ENCODE results near the gene HOXC9.

HOXC9 gene

DNA sequence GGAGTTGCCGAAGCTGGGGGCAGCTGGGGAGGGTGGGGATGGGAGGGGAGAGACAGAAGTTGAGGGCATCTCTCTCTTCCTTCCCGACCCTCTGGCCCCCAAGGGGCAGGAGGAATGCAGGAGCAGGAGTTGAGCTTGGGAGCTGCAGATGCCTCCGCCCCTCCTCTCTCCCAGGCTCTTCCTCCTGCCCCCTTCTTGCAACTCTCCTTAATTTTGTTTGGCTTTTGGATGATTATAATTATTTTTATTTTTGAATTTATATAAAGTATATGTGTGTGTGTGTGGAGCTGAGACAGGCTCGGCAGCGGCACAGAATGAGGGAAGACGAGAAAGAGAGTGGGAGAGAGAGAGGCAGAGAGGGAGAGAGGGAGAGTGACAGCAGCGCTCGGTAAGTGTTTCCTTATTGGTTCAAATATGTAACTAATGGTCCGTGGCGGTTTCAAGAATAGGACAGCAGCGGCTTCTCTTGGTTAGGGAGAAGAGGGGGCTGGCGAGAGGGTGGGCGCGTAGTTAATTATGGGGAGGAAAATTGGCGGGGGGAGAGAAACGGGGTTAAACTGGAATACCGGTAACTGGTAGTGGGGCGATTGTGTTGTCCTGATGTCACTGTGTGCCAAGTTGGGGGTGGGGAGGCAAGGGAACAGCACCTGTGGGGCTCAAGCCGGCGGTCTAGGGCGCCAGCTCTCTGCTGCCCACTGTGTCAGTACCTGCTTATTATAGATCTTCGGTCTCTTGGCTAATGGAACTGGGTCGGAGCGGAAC is 17.2 kb downstream of the HOXC9 start:
- no peak for DNase-seq

DNA sequence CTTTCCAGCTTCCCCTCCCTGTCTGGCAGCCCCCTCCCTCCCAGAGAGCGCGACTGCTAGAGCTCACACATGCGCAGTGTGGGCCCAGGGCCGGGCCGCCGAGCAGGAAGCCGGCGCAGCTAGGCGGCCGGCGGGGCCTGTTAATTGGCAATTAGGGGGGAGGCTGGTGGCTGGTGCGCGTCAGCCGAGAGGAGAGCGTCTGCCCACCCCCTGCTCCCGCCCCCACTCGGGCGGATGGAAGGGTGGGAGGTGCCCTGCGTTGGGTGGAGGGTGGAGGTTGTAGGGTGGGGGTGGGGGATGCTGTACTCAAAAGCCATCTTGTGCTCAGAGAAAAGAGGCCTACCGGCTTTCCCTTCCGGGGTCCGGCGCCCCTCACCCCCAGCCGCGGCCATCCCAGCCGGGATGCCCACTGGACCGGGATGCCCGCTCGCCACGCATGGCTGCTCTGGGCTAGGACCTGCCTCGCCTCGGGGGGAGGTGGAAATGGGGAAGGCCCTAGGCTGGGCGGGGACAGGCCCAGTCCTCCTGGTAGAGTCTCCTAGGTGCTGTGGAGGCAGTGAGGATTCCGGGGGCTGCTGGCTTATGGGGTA is 18.0 kb downstream of the HOXC9 start:
- peak; percentile 14 for DNase-seq

DNA sequence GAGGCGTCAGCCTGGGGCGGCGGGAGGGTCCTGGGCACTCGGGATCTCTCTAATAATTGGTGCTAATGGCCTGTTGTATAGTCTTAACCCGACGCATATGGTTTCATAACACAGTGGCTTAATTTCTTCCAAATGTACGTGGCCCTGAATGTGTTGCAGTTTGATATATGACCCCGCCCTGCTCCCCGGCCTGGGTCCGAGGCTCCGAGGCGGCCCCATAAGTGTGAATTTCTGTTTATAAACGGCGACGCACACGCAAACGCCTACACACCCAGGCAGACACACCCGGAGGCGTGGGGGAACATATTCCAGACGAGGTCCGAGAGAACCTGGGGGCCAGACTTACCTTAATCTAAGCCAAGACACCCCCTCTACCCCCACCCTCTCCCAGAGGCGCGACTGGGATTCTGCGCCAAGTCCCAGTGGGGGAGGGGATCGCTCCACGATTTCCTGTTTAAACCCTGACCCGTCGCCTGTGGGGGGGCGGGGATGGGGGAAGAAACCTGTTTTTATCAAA is 18.6 kb downstream of the HOXC9 start:
- DNase-seq: no peak

GRCh38 chr12:54019091-54019811 is 19.3 kb downstream of the HOXC9 start:
- DNase-seq: no peak

GRCh38 chr12:54019924-54020590 is 20.1 kb downstream of the HOXC9 start:
- DNase-seq: no peak

GRCh38 chr12:54020591-54021405 is 20.8 kb downstream of the HOXC9 start:
- no peak for DNase-seq

GRCh38 chr12:54021432-54022013 is 21.6 kb downstream of the HOXC9 start:
- no peak for DNase-seq

- DNase-seq: no peak
Measured at GRCh38 chr12:54022960-54023884, 23.3 kb downstream of the HOXC9 start.

DNA sequence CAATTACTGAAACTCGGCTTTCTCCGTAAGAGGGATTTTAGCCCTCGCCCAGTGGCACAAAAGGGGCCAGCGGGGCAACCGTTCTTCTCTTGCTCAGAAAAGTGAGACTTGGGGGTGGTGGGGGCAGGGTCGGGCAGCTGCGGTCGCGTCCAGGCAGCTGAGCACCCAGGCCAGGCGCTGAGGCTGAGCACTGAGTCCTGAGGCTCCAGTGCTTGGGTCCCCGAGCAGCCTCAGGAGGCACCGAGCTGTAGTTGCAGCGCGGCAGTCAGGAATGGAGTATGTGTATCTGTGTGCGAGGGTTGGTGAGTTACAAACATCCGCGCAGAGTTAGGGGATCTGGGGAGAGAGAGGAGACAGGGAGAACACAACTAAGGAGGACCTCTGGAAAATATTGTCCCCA is 24.2 kb downstream of the HOXC9 start:
- no peak for DNase-seq

GRCh38 chr12:54024581-54025305 is 24.8 kb downstream of the HOXC9 start:
- DNase-seq: no peak

GRCh38 chr12:54025499-54026405 is 25.8 kb downstream of the HOXC9 start:
- no peak for DNase-seq

GRCh38 chr12:54026640-54027441 is 26.9 kb downstream of the HOXC9 start:
- DNase-seq: no peak

DNA sequence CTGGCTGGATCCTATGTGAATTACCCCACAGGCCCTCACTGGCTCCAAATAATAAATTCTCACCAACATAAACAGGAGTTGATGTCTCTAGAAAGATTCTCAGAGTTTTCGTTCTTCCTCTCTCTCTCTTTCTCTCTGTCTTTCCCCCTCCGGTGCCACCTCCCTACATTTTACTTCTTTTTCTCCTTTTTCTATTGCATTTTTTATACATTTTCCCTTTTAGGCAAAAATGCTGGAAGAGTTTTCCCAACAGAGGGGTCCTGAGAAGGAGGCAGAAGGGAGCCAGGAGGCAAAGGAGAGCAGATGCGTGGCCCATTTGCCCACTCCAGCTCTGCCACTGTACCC is 27.5 kb downstream of the HOXC9 start:
- no peak for DNase-seq

- DNase-seq: no peak
Measured at GRCh38 chr12:54028314-54029201, 28.6 kb downstream of the HOXC9 start, which contains the start of gene HOXC6. TSS of gene HOXC6 (plus strand) at chr12:54028440. CDS start at chr12:54028522, 82 bp downstream.

- no peak for DNase-seq
Measured at GRCh38 chr12:54029529-54030441, 29.8 kb downstream of the HOXC9 start.

DNA sequence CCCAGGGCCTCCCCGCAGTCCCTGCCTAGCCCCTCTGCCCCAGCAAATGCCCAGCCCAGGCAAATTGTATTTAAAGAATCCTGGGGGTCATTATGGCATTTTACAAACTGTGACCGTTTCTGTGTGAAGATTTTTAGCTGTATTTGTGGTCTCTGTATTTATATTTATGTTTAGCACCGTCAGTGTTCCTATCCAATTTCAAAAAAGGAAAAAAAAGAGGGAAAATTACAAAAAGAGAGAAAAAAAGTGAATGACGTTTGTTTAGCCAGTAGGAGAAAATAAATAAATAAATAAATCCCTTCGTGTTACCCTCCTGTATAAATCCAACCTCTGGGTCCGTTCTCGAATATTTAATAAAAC is 30.5 kb downstream of the HOXC9 start:
- no peak for DNase-seq
